Vagina (tissue), 2 donors: ENCODE results near the gene METTL21C.

ENCODE experiments used
- CTCF ChIP-seq, 3 experiments: fragments of 450-650 bp in 2 of 3; fragments of 200-600 bp in 1 of 3; sonication (generic) in 1 of 3; IDR thresholded peaks; one replicate each; pipeline ENCODE4 v1.5.1; 2017 to 2019; ENCODE audit warnings: antibody characterized with exemption in 3 of 3, mild to moderate bottlenecking in 2 of 3, moderate library complexity in 2 of 3
- POLR2A ChIP-seq, 2 donors: fragments of 450-650 bp; IDR thresholded peaks; one replicate each; pipeline ENCODE4 v1.6.1; 2017; ENCODE audit warnings: antibody characterized with exemption in 2 of 2, mild to moderate bottlenecking in 2 of 2, moderate library complexity in 2 of 2
- POLR2AphosphoS5 ChIP-seq, 2 donors: sonication (generic); formaldehyde crosslinking; IDR thresholded peaks; one replicate each; pipeline ENCODE4 v1.9.0; 2017; ENCODE audit warnings: antibody characterized with exemption in 2 of 2, mild to moderate bottlenecking in 2 of 2, low read depth in 1 of 2; ENCODE audit not compliant: insufficient read depth in 1 of 2

- TF ChIP-seq CTCF (IDR thresholded peaks at IDR 0.05) (no peak), POLR2A (IDR thresholded peaks at IDR 0.05) (no peak), POLR2AphosphoS5 (IDR thresholded peaks at IDR 0.05; ENCODE audit: insufficient read depth in 1 of 2, low read depth in 1 of 2) (no peak)
Observed at GRCh38 chr13:102642029-102642428, 52.8 kb downstream of the METTL21C start.
